H9 (cell line): ENCODE results near the gene GATA3. TPM values are rescaled to one million over a fixed set of nuclear protein-coding genes. Genes with fewer than 3 reads are reported as not detected.

Experiments used
- DNase-seq: peaks from one replicate; pipeline ENCODE4 v3.0.0-alpha.2; 2017
- H2AFZ ChIP-seq: one replicate; pipeline ENCODE4 v1.6.1; 2013; ENCODE audit warnings: mild to moderate bottlenecking, low read length, control low read depth, moderate library complexity
- H2AK5ac ChIP-seq: 2 replicates; pipeline ENCODE4 v1.6.1; 2013; ENCODE audit warnings: low read length, control low read depth, mixed read lengths; ENCODE audit not compliant: insufficient read length
- H2BK120ac ChIP-seq: one replicate; pipeline ENCODE4 v1.6.1; 2013; ENCODE audit warnings: low read depth, mild to moderate bottlenecking, low read length, control low read depth, inconsistent platforms; ENCODE audit not compliant: poor library complexity, severe bottlenecking
- H2BK12ac ChIP-seq: 2 replicates; pipeline ENCODE4 v1.6.1; 2013; ENCODE audit warnings: low read length, control low read depth, mixed read lengths, low read depth; ENCODE audit not compliant: insufficient read length
- H2BK15ac ChIP-seq: 2 replicates; pipeline ENCODE4 v1.6.1; 2013; ENCODE audit warnings: low read depth, low read length, control low read depth
- H2BK20ac ChIP-seq: one replicate; pipeline ENCODE4 v1.6.1; 2013; ENCODE audit warnings: low read depth, mild to moderate bottlenecking, low read length, control low read depth, inconsistent platforms; ENCODE audit not compliant: poor library complexity, severe bottlenecking
- H2BK5ac ChIP-seq: 2 replicates; pipeline ENCODE4 v1.6.1; 2013; ENCODE audit warnings: low read length, control low read depth, mixed read lengths; ENCODE audit not compliant: insufficient read length
- H3K14ac ChIP-seq: 2 replicates; pipeline ENCODE4 v1.6.1; 2013; ENCODE audit warnings: low read length, control low read depth; ENCODE audit not compliant: insufficient read depth
- H3K18ac ChIP-seq: 2 replicates; pipeline ENCODE4 v1.6.1; 2013; ENCODE audit warnings: low read depth, mild to moderate bottlenecking, mixed read lengths, low read length, control low read depth; ENCODE audit not compliant: insufficient read length
- H3K23ac ChIP-seq: 2 replicates; pipeline ENCODE4 v1.6.1; 2013; ENCODE audit warnings: low read length, control low read depth, mixed read lengths, low read depth; ENCODE audit not compliant: insufficient read length
- H3K23me2 ChIP-seq: 2 replicates; pipeline ENCODE4 v1.6.1; 2013; ENCODE audit warnings: low read depth, mild to moderate bottlenecking, mixed read lengths, low read length, control low read depth; ENCODE audit not compliant: insufficient read length, poor library complexity, severe bottlenecking
- H3K27ac ChIP-seq: 2 replicates; pipeline ENCODE4 v1.5.1; 2013; ENCODE audit warnings: low read length, control low read depth, mixed read lengths, low read depth; ENCODE audit not compliant: insufficient read length
- H3K27me3 ChIP-seq: 2 replicates; pipeline ENCODE4 v1.6.1; 2013; ENCODE audit warnings: low read length, control low read depth, inconsistent platforms; ENCODE audit not compliant: insufficient read depth
- H3K4ac ChIP-seq: 2 replicates; pipeline ENCODE4 v1.6.1; 2013; ENCODE audit warnings: low read depth, mild to moderate bottlenecking, control low read depth, inconsistent platforms, low read length, moderate library complexity
- H3K4me1 ChIP-seq: 2 replicates; pipeline ENCODE4 v1.6.1; 2013; ENCODE audit warnings: low read length, control low read depth, inconsistent platforms; ENCODE audit not compliant: insufficient read depth
- H3K4me2 ChIP-seq: 2 replicates; pipeline ENCODE4 v1.6.1; 2013; ENCODE audit warnings: low read length, control low read depth, mixed read lengths; ENCODE audit not compliant: insufficient read length, insufficient read depth
- H3K56ac ChIP-seq: 2 replicates; pipeline ENCODE4 v1.6.1; 2013; ENCODE audit warnings: low read depth, mild to moderate bottlenecking, mixed read lengths, low read length, control low read depth; ENCODE audit not compliant: insufficient read length
- H3K79me1 ChIP-seq: 2 replicates; pipeline ENCODE4 v1.6.1; 2013; ENCODE audit warnings: low read depth, mild to moderate bottlenecking, moderate library complexity, low read length, control low read depth, inconsistent platforms; ENCODE audit not compliant: insufficient read depth, poor library complexity, severe bottlenecking
- H3K79me2 ChIP-seq: 2 replicates; pipeline ENCODE4 v1.6.1; 2013; ENCODE audit warnings: low read length, control low read depth, inconsistent platforms; ENCODE audit not compliant: insufficient read depth
- H3K9ac ChIP-seq: 2 replicates; pipeline ENCODE4 v1.6.1; 2013; ENCODE audit warnings: low read length, control low read depth, mixed read lengths; ENCODE audit not compliant: insufficient read length; ENCODE audit errors: extremely low read depth
- H3K9me3 ChIP-seq: one replicate; pipeline ENCODE4 v1.6.1; 2013; ENCODE audit warnings: low read depth, low read length, inconsistent platforms; ENCODE audit not compliant: control insufficient read depth
- H3T11ph ChIP-seq: one replicate; pipeline ENCODE4 v1.6.1; 2013; ENCODE audit warnings: mild to moderate bottlenecking, low read length, control low read depth, inconsistent platforms
- H4K20me1 ChIP-seq: one replicate; pipeline ENCODE4 v1.6.1; 2013; ENCODE audit not compliant: control insufficient read depth, insufficient read length, insufficient read depth
- H4K5ac ChIP-seq: 2 replicates; pipeline ENCODE4 v1.6.1; 2013; ENCODE audit warnings: low read depth, mild to moderate bottlenecking, mixed read lengths, low read length, control low read depth; ENCODE audit not compliant: insufficient read length
- H4K8ac ChIP-seq: replicated peaks from 2 replicates; pipeline ENCODE4 v1.6.1; 2013; ENCODE audit warnings: low read length, control low read depth, mixed read lengths, low read depth; ENCODE audit not compliant: insufficient read length
- H4K91ac ChIP-seq: 2 replicates; pipeline ENCODE4 v1.6.1; 2013; ENCODE audit warnings: low read depth, mild to moderate bottlenecking, moderate library complexity, mixed read lengths, low read length, control low read depth; ENCODE audit not compliant: insufficient read length
- H3K27ac Mint-ChIP-seq, 3 experiments: 2 replicates in 2 of 3; 3 replicates in 1 of 3; pipeline ENCODE4 v1.8.0; 2020 to 2021; ENCODE audit warnings: mixed read lengths in 3 of 3, mild to moderate bottlenecking in 1 of 3, moderate library complexity in 1 of 3
- H3K27me3 Mint-ChIP-seq: 2 replicates; pipeline ENCODE4 v1.8.0; 2021; ENCODE audit warnings: low read depth, mild to moderate bottlenecking, moderate library complexity, mixed read lengths
- H3K36me3 Mint-ChIP-seq, 3 experiments: 2 replicates in 2 of 3; 3 replicates in 1 of 3; pipeline ENCODE4 v1.8.0; 2020 to 2021; ENCODE audit warnings: low read depth in 3 of 3, mixed read lengths in 3 of 3; ENCODE audit not compliant: insufficient read depth in 1 of 3
- H3K4me1 Mint-ChIP-seq, 2 experiments: 2 replicates each; pipeline ENCODE4 v1.8.0; 2020; ENCODE audit warnings: mixed read lengths in 2 of 2
- H3K4me3 Mint-ChIP-seq, 2 experiments: 2 replicates in 1 of 2; 3 replicates in 1 of 2; pipeline ENCODE4 v1.8.0; 2020 to 2021; ENCODE audit warnings: mild to moderate bottlenecking in 2 of 2, mixed read lengths in 2 of 2, moderate library complexity in 1 of 2
- H3K9me3 Mint-ChIP-seq, 2 experiments: 2 replicates in 1 of 2; 3 replicates in 1 of 2; pipeline ENCODE4 v1.8.0; 2020; ENCODE audit warnings: mild to moderate bottlenecking in 2 of 2, mixed read lengths in 2 of 2, moderate library complexity in 1 of 2
- WGBS: extraction: QIAGEN DNeasy Blood & Tissue Kit; methylation state at CpG from one replicate; pipeline ENCODE4 v1.1.7; 2013; ENCODE audit warnings: missing lambda C conversion rate, low lambda C conversion rate, mixed read lengths; ENCODE audit not compliant: insufficient read length; ENCODE audit errors: extremely low coverage; 5-methylcytosine and 5-hydroxymethylcytosine counted together
- total RNA-seq: library from RNA; stranded (reverse); gene quantifications from 2 replicates; pipeline ENCODE4 v1.2.1, GENCODE V29; 2021
- TF ChIP-seq, protein P1 (sequence below): fragments of 200-600 bp; sonication (generic); conservative IDR thresholded peaks from 3 replicates; pipeline ENCODE4 v1.8.0; 2021; ENCODE audit warnings: antibody characterized with exemption, mild to moderate bottlenecking

Gene GATA3
- total RNA-seq, 1 experiment from 2014 or later, result 0.31 TPM

DNA sequence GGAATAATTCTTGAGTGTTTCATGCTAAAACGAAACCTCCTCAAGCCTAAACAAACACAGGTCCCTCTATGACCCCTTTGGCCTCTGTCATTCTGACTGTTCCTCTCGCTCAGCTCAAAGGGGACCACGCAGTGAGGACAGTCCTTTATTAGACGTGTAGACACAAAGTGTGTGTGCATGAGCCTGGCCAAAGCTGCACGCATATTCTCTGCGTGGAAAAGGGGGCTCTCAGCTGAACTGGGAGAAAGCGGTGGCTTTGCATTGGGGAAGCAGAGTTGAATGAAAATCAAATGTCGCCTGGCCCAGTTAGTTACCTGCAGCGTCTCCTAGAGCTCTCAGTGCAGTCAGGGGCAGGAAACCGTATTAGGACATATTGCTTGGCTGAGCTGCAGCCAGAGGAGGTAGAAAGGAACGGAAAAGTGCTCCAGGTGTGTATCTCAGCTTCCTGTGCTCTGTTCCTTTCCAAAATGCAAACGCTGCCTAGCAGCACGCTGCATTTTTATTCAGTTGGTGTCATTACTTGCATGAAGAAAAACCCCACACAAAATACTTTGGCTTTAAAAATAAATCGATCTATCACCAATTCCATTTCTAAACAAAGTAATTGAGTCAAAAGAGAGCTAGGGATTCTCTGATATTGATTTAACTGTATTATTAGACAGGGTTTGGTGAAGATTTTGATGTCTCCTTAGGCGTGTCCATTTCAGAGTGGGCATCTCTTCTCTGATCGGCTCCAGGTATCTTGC lies 4.9 kb downstream of the GATA3 start:
- no peak overlapping the region for H3K56ac ChIP-seq
- H2BK12ac ChIP-seq, result no peak overlapping the region
- H3T11ph ChIP-seq, result no peak overlapping the region
- H2BK5ac ChIP-seq, result no peak overlapping the region
- no peak overlapping the region for H2AFZ ChIP-seq
- Mint-ChIP-seq H3K4me3 (peak overlapping the region in 1 of 2 experiments; percentile 74; a peak in 3 of 5 replicates), H3K36me3 (no peaks in the 10 kb centered on the region; a peak in 1 of 7 replicates), H3K9me3 (no peaks in the 10 kb centered on the region; a peak in 1 of 5 replicates), H3K27me3 (peaks cover 99% of the 10 kb centered on the region), H3K4me1 (peaks cover 73 to 85% of the 10 kb centered on the region in 2 experiments), H3K27ac (no peak overlapping the region)
- DNase-seq, result peak; percentile 40
- H3K4me1 ChIP-seq, result peaks cover 15% of the 10 kb centered on the region; the same call in 1 of the 2 replicates
- no peak overlapping the region for H3K14ac ChIP-seq
- peaks cover 41% of the 10 kb centered on the region for H3K23me2 ChIP-seq
- H2BK15ac ChIP-seq, result no peak overlapping the region
- H3K79me1 ChIP-seq, result no peaks in the 10 kb centered on the region
- H3K18ac ChIP-seq, result no peak overlapping the region
- no peak overlapping the region for H2BK120ac ChIP-seq
- H2BK20ac ChIP-seq, result no peak overlapping the region
- no peak overlapping the region for H3K4ac ChIP-seq
- H3K79me2 ChIP-seq, result no peaks in the 10 kb centered on the region
- H3K23ac ChIP-seq, result no peak overlapping the region
- no CpG with 5 or more reads among the region's 16 CpGs for WGBS
- peaks cover 85% of the 10 kb centered on the region for H3K27me3 ChIP-seq
- no peak overlapping the region for H3K27ac ChIP-seq
- H4K91ac ChIP-seq, result no peak overlapping the region
- TF ChIP-seq, protein P1, sequence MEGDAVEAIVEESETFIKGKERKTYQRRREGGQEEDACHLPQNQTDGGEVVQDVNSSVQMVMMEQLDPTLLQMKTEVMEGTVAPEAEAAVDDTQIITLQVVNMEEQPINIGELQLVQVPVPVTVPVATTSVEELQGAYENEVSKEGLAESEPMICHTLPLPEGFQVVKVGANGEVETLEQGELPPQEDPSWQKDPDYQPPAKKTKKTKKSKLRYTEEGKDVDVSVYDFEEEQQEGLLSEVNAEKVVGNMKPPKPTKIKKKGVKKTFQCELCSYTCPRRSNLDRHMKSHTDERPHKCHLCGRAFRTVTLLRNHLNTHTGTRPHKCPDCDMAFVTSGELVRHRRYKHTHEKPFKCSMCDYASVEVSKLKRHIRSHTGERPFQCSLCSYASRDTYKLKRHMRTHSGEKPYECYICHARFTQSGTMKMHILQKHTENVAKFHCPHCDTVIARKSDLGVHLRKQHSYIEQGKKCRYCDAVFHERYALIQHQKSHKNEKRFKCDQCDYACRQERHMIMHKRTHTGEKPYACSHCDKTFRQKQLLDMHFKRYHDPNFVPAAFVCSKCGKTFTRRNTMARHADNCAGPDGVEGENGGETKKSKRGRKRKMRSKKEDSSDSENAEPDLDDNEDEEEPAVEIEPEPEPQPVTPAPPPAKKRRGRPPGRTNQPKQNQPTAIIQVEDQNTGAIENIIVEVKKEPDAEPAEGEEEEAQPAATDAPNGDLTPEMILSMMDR, result no peak
- no peak overlapping the region for H2AK5ac ChIP-seq
- no peaks in the 10 kb centered on the region for H3K9me3 ChIP-seq
- no peak overlapping the region for H4K5ac ChIP-seq
- H3K4me2 ChIP-seq, result peak overlapping the region; percentile 46
- H4K20me1 ChIP-seq, result no peaks in the 10 kb centered on the region
- no peak overlapping the region for H3K9ac ChIP-seq
- H4K8ac ChIP-seq, result no peak overlapping the region
